Mesodermal cell (in vitro differentiated cells): Measurements from ENCODE around the gene SMG6.
"Not testable (repeated sequence)": the region's sequence is repeated elsewhere in the genome, so short reads cannot be mapped to it uniquely, and the experiment has no call there.

Experiments
- H3K27ac ChIP-seq: 2 replicates; pipeline ENCODE4 v1.7.0; 2013; ENCODE audit warnings: mild to moderate bottlenecking, low read depth, low read length, moderate library complexity; ENCODE audit not compliant: severe bottlenecking
- H3K36me3 ChIP-seq: 2 replicates; pipeline ENCODE4 v1.7.1; 2013; ENCODE audit warnings: mild to moderate bottlenecking, low read length, moderate library complexity; ENCODE audit not compliant: control insufficient read depth, insufficient read depth
- H3K4me1 ChIP-seq: one replicate; pipeline ENCODE4 v1.7.1; 2013; ENCODE audit warnings: mild to moderate bottlenecking, low read length; ENCODE audit not compliant: insufficient read depth, control insufficient read depth, poor library complexity, severe bottlenecking
- H3K4me3 ChIP-seq: 2 replicates; pipeline ENCODE4 v1.7.0; 2013; ENCODE audit warnings: low read length, control low read depth, mild to moderate bottlenecking; ENCODE audit not compliant: insufficient read depth, poor library complexity, severe bottlenecking; ENCODE audit errors: extremely low read depth
- H3K9me3 ChIP-seq: 2 replicates; pipeline ENCODE4 v1.7.1; 2013; ENCODE audit warnings: mild to moderate bottlenecking, low read length, moderate library complexity; ENCODE audit not compliant: control insufficient read depth
- WGBS, 2 experiments: methylation state at CpG; one replicate each; pipeline ENCODE4 v1.1.5; 2013; ENCODE audit warnings: missing lambda C conversion rate in 2 of 2; ENCODE audit not compliant: insufficient coverage in 2 of 2; 5-methylcytosine and 5-hydroxymethylcytosine counted together

The SMG6 gene

GRCh38 chr17:2336215-2336851 lies 32.7 kb upstream of the SMG6 start, which contains the start of gene TSR1:
TSS of gene TSR1 (minus strand) at chr17:2336457. CDS start at chr17:2336427, 30 bp downstream.
- peak within 1 kb of the TSS; percentile 88 for H3K4me3 ChIP-seq
- peak within 1 kb of the TSS; percentile 74 for H3K27ac ChIP-seq
- H3K36me3 ChIP-seq, result peaks cover 45% of the 10 kb centered on the region
- H3K4me1 ChIP-seq, result peaks cover 16% of the 10 kb centered on the region
- H3K9me3 ChIP-seq, result no peaks in the 10 kb centered on the region
- 1% methylated on average over 44 to 46 of the region's 48 CpGs for WGBS, 2 experiments

- 3 to 4% methylated on average over 10 to 14 of the region's 17 CpGs for WGBS, 2 experiments
- H3K9me3 ChIP-seq, result no peaks in the 10 kb centered on the region
- peak overlapping the region; percentile 59 for H3K27ac ChIP-seq
- peak overlapping the region; percentile 88 for H3K4me3 ChIP-seq
- peaks cover 16% of the 10 kb centered on the region for H3K4me1 ChIP-seq
- H3K36me3 ChIP-seq, result peaks cover 50% of the 10 kb centered on the region
These were observed 32.2 kb upstream of the SMG6 start for GRCh38 chr17:2335726-2336214.

GRCh38 chr17:2331303-2331702 lies 27.7 kb upstream of the SMG6 start:
- H3K9me3 ChIP-seq, result no peaks in the 10 kb centered on the region
- 75 to 88% methylated on average over 3 of the region's 3 CpGs for WGBS, 2 experiments
- H3K4me3 ChIP-seq, result no peak overlapping the region
- H3K4me1 ChIP-seq, result peaks cover 8% of the 10 kb centered on the region
- no peak overlapping the region for H3K27ac ChIP-seq
- H3K36me3 ChIP-seq, result peaks cover 89% of the 10 kb centered on the region

DNA sequence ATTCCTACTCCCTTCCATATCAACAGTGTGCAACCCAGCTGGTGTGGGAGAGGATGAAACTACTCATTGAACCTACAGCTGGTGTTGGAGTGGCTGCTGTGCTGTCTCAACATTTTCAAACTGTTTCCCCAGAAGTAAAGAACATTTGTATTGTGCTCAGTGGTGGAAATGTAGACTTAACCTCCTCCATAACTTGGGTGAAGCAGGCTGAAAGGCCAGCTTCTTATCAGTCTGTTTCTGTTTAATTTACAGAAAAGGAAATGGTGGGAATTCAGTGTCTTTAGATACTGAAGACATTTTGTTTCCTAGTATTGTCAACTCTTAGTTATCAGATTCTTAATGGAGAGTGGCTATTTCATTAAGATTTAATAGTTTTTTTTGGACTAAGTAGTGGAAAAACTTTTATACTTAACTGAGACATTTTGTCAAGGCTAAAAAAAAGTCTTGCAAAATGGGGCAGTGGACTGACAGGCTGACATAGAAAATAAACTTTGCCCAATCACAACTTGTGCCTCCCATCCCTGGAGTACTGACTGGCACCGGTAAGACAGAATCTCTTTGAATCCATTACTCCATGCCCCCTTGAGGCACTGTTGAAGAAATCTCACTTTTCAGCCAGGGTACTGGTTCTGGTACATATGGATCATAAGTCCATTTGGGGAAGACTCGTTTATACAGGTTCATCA lies 20.2 kb upstream of the SMG6 start:
- Histone ChIP-seq H3K4me1 (no peaks in the 10 kb centered on the region), H3K4me3 (no peak overlapping the region), H3K9me3 (no peaks in the 10 kb centered on the region), H3K36me3 (peaks cover 81% of the 10 kb centered on the region), H3K27ac (no peak overlapping the region)
- WGBS, 2 experiments, result 92 to 100% methylated on average over 1 to 2 of the region's 2 CpGs

DNA sequence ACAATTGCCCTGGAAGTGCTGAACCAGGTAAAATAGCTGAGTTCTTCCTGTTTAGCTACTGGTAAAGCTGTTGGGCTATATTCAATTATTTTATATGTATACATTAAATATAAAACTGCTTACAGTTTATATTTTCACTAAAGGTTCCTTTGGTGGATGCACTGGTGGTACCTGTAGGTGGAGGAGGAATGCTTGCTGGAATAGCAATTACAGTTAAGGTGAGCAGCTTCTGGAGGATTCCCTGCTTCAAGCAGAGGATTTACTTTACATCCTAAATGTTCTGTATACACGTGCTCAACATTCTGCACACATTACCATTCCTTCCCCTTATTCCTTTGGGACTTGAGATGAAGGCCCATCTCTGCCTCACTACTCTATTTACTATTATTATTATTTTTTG lies 17.8 kb upstream of the SMG6 start:
- no peak overlapping the region for H3K27ac ChIP-seq

GRCh38 chr17:2319051-2319450 lies 15.5 kb upstream of the SMG6 start:
- H3K4me3 ChIP-seq, result no peak overlapping the region
- peaks cover 41% of the 10 kb centered on the region for H3K36me3 ChIP-seq
- no peaks in the 10 kb centered on the region for H3K9me3 ChIP-seq
- H3K4me1 ChIP-seq, result no peaks in the 10 kb centered on the region
- H3K27ac ChIP-seq, result no peak overlapping the region

More for the DNA sequence above, 17.8 kb upstream of the SMG6 start:
- H3K4me3 ChIP-seq, result no peak overlapping the region
- no peaks in the 10 kb centered on the region for H3K9me3 ChIP-seq
- no peaks in the 10 kb centered on the region for H3K4me1 ChIP-seq
- 71% methylated on average over 1 of the region's 1 CpG; no CpG with 5 or more reads in 1 of the 2 experiments for WGBS, 2 experiments
- H3K36me3 ChIP-seq, result peaks cover 59% of the 10 kb centered on the region

- Histone ChIP-seq H3K9me3 (no peaks in the 10 kb centered on the region), H3K27ac (no peak overlapping the region), H3K4me1 (no peaks in the 10 kb centered on the region), H3K4me3 (no peak overlapping the region), H3K36me3 (peaks cover 28% of the 10 kb centered on the region)
- WGBS, 2 experiments, result 92 to 97% methylated on average over 3 of the region's 3 CpGs
These were observed 14.2 kb upstream of the SMG6 start for GRCh38 chr17:2317796-2318195.

GRCh38 chr17:2316916-2317205 lies 13.3 kb upstream of the SMG6 start:
- 100% methylated on average over 2 of the region's 7 CpGs; no CpG with 5 or more reads in 1 of the 2 experiments for WGBS, 2 experiments
- H3K4me1 ChIP-seq, H3K27ac ChIP-seq: not testable (repeated sequence)

GRCh38 chr17:2312736-2313135 lies 9.2 kb upstream of the SMG6 start:
- Histone ChIP-seq H3K4me3 (no peak overlapping the region), H3K27ac (no peak overlapping the region), H3K9me3 (no peaks in the 10 kb centered on the region), H3K4me1 (no peaks in the 10 kb centered on the region), H3K36me3 (peaks cover 6% of the 10 kb centered on the region)
- 93 to 95% methylated on average over 2 to 4 of the region's 5 CpGs for WGBS, 2 experiments

More at GRCh38 chr17:2316916-2317205, 13.3 kb upstream of the SMG6 start:
- not testable (repeated sequence) for H3K4me3 ChIP-seq, H3K9me3 ChIP-seq
- peaks cover 19% of the 10 kb centered on the region for H3K36me3 ChIP-seq

GRCh38 chr17:2309338-2310154 lies 6.0 kb upstream of the SMG6 start:
- no peak overlapping the region for H3K27ac ChIP-seq
- no peaks in the 10 kb centered on the region for H3K4me1 ChIP-seq
- 92% methylated on average over 5 to 6 of the region's 6 CpGs for WGBS, 2 experiments
- no peaks in the 10 kb centered on the region for H3K9me3 ChIP-seq
- H3K4me3 ChIP-seq, result no peak overlapping the region
- peaks cover 6% of the 10 kb centered on the region for H3K36me3 ChIP-seq
